Measurements from ENCODE around the gene TYSND1. TPM values are rescaled to one million over a fixed set of nuclear protein-coding genes. Genes with fewer than 3 reads are reported as not detected.

TYSND1 gene
- total RNA-seq, 1 experiment from 2014 or later, result 29.8 TPM

DNA sequence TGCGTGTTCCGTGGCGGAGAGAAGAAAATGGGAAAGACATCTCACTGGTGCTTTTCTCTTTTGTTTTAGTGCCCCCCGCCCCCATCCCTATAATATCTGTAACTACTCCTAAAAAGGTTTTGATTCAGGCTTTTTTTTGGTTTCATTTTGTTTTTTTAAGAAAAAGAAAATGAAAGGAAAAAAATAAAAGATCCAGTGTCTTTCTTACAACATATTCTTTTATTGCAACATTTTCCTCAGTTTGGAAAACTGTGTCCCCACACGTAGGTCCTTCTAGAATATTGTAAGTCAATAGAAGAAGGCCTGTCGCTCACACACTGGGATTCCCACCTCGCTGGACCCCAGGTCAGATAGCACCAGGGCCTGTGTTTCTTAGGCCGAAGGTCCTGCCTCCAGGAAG is 34.4 kb downstream of the TYSND1 start:
- no peak for TF ChIP-seq CTCF (IDR thresholded peaks at IDR 0.05; ENCODE audit: insufficient read depth in 1 of 2, low read depth in 1 of 2, low read length in 1 of 2, severe bottlenecking in 1 of 2, unreplicated experiment in 1 of 2)
- Mint-ChIP-seq H3K4me3 (ENCODE audit: unreplicated experiment) (no peak overlapping the region), H3K27me3 (ENCODE audit: insufficient read depth, unreplicated experiment) (no peaks in the 10 kb centered on the region), H3K27ac (ENCODE audit: unreplicated experiment) (no peak overlapping the region), H3K36me3 (ENCODE audit: insufficient read depth, unreplicated experiment) (peaks cover 26% of the 10 kb centered on the region), H3K9me3 (ENCODE audit: unreplicated experiment) (no peaks in the 10 kb centered on the region), H3K4me1 (ENCODE audit: low read depth, unreplicated experiment) (no peaks in the 10 kb centered on the region)
- DNase-seq, result no peak
- intact Hi-C loops (cut with micrococcal nuclease; ENCODE audit: unreplicated experiment), result no loop called here
- Histone ChIP-seq H3K36me3 (ENCODE audit: control insufficient read depth, insufficient read depth, low read length) (no peaks in the 10 kb centered on the region), H3K4me3 (ENCODE audit: low read depth, low read length) (no peak overlapping the region), H3K27me3 (replicated peaks; ENCODE audit: control insufficient read depth, insufficient read depth, low read length) (no peaks in the 10 kb centered on the region), H3K9me3 (no peaks in the 10 kb centered on the region), H3K4me1 (peaks cover 11% of the 10 kb centered on the region)
- ChIA-PET CTCF (interaction anchor here (0.6 kb wide), 1 partner anchor 257 kb away, joined by 3 read pairs; no protein-coding TSS in a partner anchor), POLR2A (no interaction called here)
- BruUV-seq (replicated peaks), result no TSS peak

DNA sequence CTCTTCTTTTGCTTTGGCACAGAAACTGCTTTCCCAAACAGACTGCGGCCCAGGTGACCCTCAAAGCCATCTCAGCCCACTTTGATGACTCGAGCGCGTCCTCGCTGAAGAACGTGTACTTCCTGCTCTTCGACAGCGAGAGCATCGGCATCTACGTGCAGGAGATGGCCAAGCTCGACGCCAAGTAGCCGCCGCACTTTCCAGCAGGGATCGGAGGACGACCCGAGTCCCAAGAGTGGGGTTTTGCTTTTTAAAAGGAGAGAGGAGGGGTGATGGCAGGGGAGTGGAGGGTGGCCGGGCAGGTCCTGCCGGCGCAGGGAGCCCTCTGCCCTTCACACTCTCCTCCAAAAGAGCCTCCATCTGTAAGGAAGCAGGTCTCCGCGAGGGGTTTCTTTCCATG is 35.0 kb downstream of the TYSND1 start:
- peaks cover 26% of the 10 kb centered on the region for H3K36me3 Mint-ChIP-seq (ENCODE audit: insufficient read depth, unreplicated experiment)
- H3K4me1 Mint-ChIP-seq (ENCODE audit: low read depth, unreplicated experiment), result no peaks in the 10 kb centered on the region
- POLR2A ChIA-PET, result no interaction called here
- Histone ChIP-seq H3K4me3 (ENCODE audit: low read depth, low read length) (no peak overlapping the region), H3K9me3 (no peaks in the 10 kb centered on the region), H3K27me3 (replicated peaks; ENCODE audit: control insufficient read depth, insufficient read depth, low read length) (no peaks in the 10 kb centered on the region), H3K4me1 (peaks cover 11% of the 10 kb centered on the region), H3K36me3 (ENCODE audit: control insufficient read depth, insufficient read depth, low read length) (no peaks in the 10 kb centered on the region)
- BruUV-seq (replicated peaks), result no TSS peak
- H3K9me3 Mint-ChIP-seq (ENCODE audit: unreplicated experiment), result no peaks in the 10 kb centered on the region
- intact Hi-C loops (cut with micrococcal nuclease; ENCODE audit: unreplicated experiment), result no loop called here
- CTCF ChIA-PET, result interaction anchor here (0.6 kb wide), 1 partner anchor 258 kb away, joined by 3 read pairs; no protein-coding TSS in a partner anchor
- TF ChIP-seq CTCF (IDR thresholded peaks at IDR 0.05; ENCODE audit: insufficient read depth in 1 of 2, low read depth in 1 of 2, low read length in 1 of 2, severe bottlenecking in 1 of 2, unreplicated experiment in 1 of 2), result no peak
- DNase-seq, result no peak
- no peaks in the 10 kb centered on the region for H3K27me3 Mint-ChIP-seq (ENCODE audit: insufficient read depth, unreplicated experiment)
- H3K27ac Mint-ChIP-seq (ENCODE audit: unreplicated experiment), result no peak overlapping the region
- H3K4me3 Mint-ChIP-seq (ENCODE audit: unreplicated experiment), result no peak overlapping the region

DNA sequence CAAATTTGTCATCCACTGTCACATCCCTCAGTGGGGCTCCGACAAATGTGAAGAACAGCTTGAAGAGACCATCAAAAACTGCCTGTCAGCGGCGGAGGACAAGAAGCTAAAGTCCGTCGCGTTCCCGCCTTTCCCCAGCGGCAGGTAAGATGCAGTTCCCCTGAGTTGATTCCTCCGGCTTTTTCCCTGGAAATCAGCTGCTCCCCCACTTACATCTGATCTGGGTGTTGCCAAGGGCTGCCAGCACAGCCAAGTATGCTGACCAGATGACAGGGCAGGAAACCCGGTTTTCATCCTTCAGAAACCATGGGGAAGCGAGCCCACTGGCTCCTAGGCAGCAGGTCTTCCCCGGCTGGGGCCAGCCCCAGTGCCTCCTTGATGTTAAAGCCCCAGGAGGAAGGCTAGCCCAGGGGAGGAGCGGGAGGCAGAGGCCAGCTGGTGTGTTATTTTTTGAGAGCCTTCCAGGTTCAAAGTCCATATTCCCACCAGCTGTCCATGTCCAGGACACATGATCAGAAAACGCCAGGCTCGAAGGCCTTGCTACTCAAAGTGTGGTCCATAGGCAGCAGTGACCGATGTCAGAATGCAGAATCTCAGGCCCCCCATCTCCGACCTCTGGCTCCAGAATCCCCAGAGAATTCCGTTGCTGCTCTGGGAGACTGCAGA is 37.3 kb downstream of the TYSND1 start:
- peaks cover 11% of the 10 kb centered on the region for H3K4me1 ChIP-seq
- Mint-ChIP-seq H3K4me3 (ENCODE audit: unreplicated experiment) (no peak overlapping the region), H3K27me3 (ENCODE audit: insufficient read depth, unreplicated experiment) (no peaks in the 10 kb centered on the region), H3K36me3 (ENCODE audit: insufficient read depth, unreplicated experiment) (peaks cover 18% of the 10 kb centered on the region), H3K9me3 (ENCODE audit: unreplicated experiment) (no peaks in the 10 kb centered on the region), H3K27ac (ENCODE audit: unreplicated experiment) (no peak overlapping the region), H3K4me1 (ENCODE audit: low read depth, unreplicated experiment) (no peaks in the 10 kb centered on the region)
- H3K4me3 ChIP-seq (ENCODE audit: low read depth, low read length), result no peak overlapping the region
- no TSS peak for BruUV-seq (replicated peaks)
- H3K36me3 ChIP-seq (ENCODE audit: control insufficient read depth, insufficient read depth, low read length), result no peaks in the 10 kb centered on the region
- TF ChIP-seq CTCF (IDR thresholded peaks at IDR 0.05; ENCODE audit: insufficient read depth in 1 of 2, low read depth in 1 of 2, low read length in 1 of 2, severe bottlenecking in 1 of 2, unreplicated experiment in 1 of 2), result no peak
- ChIA-PET POLR2A (no interaction called here), CTCF (interaction anchor here (2.0 kb wide), 1 partner anchor 37 kb away, joined by 10 read pairs; the partner anchor contains the start of gene TYSND1)
- H3K9me3 ChIP-seq, result no peaks in the 10 kb centered on the region
- intact Hi-C loops (cut with micrococcal nuclease; ENCODE audit: unreplicated experiment), result loop anchor here (1.0 kb wide), 1 partner anchor 20 kb away; no protein-coding TSS in a partner anchor
- DNase-seq, result no peak
- H3K27me3 ChIP-seq (replicated peaks; ENCODE audit: control insufficient read depth, insufficient read depth, low read length), result no peaks in the 10 kb centered on the region

Measured in Caco-2 (cell line).